ENCODE measurements around the gene AOPEP. TPM values are rescaled to one million over a fixed set of nuclear protein-coding genes. Genes with fewer than 3 reads are reported as not detected.

Gene AOPEP
- total RNA-seq, 1 experiment from 2014 or later, result 39.6 TPM

DNA sequence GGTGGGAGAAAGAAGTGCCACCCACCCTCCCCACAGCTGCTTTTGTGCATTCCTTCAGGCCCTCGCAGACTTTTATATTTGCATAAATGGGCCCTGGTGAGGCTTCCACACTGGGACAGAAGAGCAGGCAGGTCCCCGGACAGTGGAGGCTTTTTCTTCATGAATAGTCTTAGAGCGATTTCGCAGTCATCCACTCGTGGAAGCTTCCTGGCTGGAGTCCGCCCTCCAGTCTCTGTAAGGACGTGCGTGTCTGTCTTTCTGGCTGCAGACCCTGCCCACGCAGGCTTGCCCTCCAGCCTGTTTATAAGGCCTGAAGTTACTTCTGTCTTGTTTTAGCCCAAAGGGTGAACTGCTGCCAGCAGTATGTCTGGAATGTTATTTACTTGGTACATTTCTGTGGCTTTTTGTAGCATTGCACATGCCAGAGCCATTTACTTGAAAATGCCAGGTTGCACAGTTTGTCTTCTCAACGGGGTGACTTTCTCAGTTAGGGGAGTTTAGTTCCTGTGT is 195.7 kb downstream of the AOPEP start:
- Histone ChIP-seq H3K4me3 (peak overlapping the region; percentile 15), H3K4me1 (replicated peaks) (peaks cover 58% of the 10 kb centered on the region), H3K27me3 (replicated peaks) (no peaks in the 10 kb centered on the region), H3K9me3 (replicated peaks) (no peaks in the 10 kb centered on the region), H3K27ac (peak overlapping the region; percentile 94), H3K36me3 (peaks cover 27% of the 10 kb centered on the region)
- peak; percentile 86 to 95 for DNase-seq (ENCODE audit: low read depth in 1 of 2, low spot score in 2 of 2)

DNA sequence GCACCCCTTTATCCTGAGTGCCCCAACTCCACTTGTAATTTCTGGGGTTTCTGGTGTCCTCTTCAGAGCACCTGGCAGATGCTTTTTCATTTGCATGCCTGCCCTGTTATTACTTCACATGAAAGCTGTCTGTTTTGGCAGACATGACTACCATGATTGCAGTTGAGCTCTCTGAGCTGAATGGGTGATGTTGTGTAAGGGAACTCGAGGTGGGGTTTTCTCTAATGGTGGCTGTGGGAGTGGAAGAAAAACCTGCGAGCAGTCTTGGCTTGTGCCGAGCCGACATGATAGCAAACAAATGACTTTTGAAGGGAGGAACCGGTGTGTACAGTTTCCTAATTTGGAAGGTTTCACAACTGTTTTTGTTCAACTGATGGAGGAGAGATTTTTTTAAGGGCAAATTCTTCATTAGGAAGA is 196.2 kb downstream of the AOPEP start:
- no peaks in the 10 kb centered on the region for H3K27me3 ChIP-seq (replicated peaks)
- peak overlapping the region; percentile 94 for H3K27ac ChIP-seq
- peaks cover 63% of the 10 kb centered on the region for H3K4me1 ChIP-seq (replicated peaks)
- no peak for DNase-seq (ENCODE audit: low read depth in 1 of 2, low spot score in 2 of 2)
- peaks cover 28% of the 10 kb centered on the region for H3K36me3 ChIP-seq
- no peaks in the 10 kb centered on the region for H3K9me3 ChIP-seq (replicated peaks)
- H3K4me3 ChIP-seq, result peak overlapping the region; percentile 12

DNA sequence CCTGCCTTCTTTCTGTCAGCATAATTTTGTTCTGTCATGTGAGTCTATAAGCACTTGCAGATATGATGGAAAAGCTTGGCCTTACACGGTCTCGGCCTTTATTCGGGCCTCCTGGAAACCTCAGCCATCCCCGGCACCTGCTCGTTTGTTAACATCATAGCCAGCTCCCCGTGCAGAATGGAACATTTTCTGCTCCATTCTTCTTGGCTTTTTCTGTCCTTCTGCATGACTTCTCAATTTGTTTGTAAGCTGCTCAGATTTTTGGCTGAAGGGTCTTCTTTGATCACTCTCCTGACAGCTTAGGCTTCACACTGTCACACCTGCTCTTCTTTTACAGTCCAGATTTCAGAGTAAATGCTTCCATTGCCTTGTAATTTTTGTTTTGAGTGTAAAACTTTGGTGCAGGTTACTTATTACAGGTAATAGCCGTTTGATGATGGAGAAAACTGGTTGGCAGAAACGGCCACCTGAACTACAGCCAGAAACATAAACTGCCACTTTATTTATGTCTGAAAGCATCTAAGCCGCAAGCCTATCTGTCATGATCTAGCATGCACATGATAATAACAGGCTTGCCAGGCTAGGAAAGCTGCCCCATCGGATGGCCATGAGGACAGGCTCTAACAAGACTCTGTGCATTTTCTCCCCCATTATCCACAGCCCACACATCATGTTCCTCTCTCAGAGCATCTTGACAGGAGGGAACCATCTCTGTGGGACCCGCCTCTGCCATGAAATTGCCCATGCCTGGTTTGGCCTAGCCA is 197.0 kb downstream of the AOPEP start:
- H3K4me3 ChIP-seq, result no peak overlapping the region
- DNase-seq (ENCODE audit: low read depth in 1 of 2, low spot score in 2 of 2), result no peak

DNA sequence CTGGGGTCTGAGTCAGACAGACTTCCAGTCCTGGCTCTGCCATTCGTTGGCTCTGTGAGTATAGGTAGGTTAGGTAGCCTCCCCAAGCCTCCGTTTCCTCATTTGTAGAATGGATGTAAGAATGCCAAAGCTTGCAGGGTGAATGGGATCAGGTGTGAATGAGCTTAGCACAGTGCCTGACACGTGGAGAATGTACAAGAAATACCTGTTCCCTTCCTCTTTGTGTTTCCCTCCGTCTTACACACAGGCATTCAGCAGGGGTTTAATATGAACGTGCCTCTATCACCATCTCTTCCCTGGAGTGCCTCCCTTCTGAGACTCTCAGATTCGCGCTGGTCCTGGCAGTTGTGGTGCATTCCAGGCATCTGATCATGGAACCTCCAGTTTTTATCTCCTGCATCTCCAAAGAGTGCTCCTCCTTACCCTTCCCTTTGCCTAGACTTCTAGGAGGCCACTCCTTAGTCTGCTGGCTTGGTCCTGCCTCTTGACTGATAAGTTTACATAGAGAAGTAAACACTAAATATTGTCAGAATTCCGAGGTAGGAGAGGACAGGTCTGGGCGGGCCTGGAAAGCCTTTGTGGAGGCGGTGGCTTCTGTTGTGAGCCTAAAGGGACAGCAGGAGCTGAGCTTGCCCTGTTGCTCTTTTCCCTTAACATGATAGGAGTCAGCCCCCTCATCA is 199.4 kb downstream of the AOPEP start:
- no peak for DNase-seq (ENCODE audit: low read depth in 1 of 2, low spot score in 2 of 2)
- H3K4me3 ChIP-seq, result no peak overlapping the region
- no peak overlapping the region for H3K27ac ChIP-seq
- peaks cover 72% of the 10 kb centered on the region for H3K4me1 ChIP-seq (replicated peaks)
- peaks cover 37% of the 10 kb centered on the region for H3K36me3 ChIP-seq
- H3K27me3 ChIP-seq (replicated peaks), result no peaks in the 10 kb centered on the region
- no peaks in the 10 kb centered on the region for H3K9me3 ChIP-seq (replicated peaks)

More for the DNA sequence above, 197.0 kb downstream of the AOPEP start:
- no peaks in the 10 kb centered on the region for H3K27me3 ChIP-seq (replicated peaks)
- H3K4me1 ChIP-seq (replicated peaks), result peaks cover 72% of the 10 kb centered on the region
- no peaks in the 10 kb centered on the region for H3K9me3 ChIP-seq (replicated peaks)
- peak overlapping the region; percentile 94 for H3K27ac ChIP-seq
- peaks cover 31% of the 10 kb centered on the region for H3K36me3 ChIP-seq

DNA sequence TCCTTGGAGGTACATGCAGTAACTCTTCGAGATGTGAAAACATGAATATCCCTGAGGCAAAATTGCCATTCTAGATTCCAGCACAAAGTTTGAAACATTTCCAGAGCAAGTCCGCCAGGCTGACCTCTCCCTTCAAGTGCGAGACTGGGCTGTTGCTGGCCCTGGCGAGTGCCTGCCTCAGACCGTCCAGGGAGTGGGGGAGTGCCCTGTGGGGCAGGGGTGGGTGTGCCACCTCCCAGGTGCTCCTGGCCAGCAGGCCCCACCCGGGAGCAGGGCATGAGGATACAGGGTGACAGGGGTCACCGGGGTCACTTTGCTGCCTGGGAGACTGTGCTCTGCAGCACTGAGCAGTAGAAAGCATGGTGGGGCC is 199.9 kb downstream of the AOPEP start:
- no peak for DNase-seq (ENCODE audit: low read depth in 1 of 2, low spot score in 2 of 2)
- Histone ChIP-seq H3K27ac (no peak overlapping the region), H3K4me3 (no peak overlapping the region), H3K9me3 (replicated peaks) (no peaks in the 10 kb centered on the region), H3K4me1 (replicated peaks) (peaks cover 68% of the 10 kb centered on the region), H3K36me3 (peaks cover 37% of the 10 kb centered on the region), H3K27me3 (replicated peaks) (no peaks in the 10 kb centered on the region)

DNA sequence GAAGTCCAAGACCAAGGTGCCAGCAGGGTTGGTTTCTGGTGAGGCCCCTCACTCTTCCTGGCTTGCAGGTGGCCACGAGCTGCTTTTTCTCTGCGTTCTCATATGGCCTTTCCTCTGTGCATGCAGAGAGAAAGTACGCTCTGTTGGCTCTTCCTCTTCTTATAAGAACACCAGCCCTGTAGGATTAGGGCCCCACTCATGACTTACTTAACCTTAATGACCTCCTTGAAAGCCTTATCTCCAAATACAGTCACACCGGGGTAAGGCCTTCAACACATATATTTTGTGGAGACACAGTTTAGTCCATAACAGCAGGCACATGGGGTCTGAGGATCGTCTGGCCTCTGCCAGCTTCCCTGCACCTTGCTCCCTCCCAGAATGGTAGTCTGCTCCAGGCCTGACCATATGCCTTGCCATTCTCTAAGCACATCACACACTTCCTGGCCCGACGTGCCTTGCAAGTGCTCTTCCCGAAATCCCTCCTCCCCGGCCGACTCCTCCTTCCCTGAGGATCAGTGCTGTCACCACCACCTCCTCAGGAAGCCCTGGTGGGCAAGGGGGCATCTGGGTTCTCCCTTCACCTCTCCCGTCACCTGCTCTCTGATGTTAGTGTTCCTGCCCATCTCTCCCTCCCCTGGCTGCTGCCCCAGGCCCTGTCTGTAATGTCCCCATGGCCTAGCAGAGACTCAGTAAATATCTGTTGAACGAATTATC is 200.7 kb downstream of the AOPEP start:
- H3K36me3 ChIP-seq, result peaks cover 40% of the 10 kb centered on the region
- no peak overlapping the region for H3K27ac ChIP-seq
- no peak for DNase-seq (ENCODE audit: low read depth in 1 of 2, low spot score in 2 of 2)
- H3K27me3 ChIP-seq (replicated peaks), result no peaks in the 10 kb centered on the region
- H3K4me3 ChIP-seq, result no peak overlapping the region
- H3K4me1 ChIP-seq (replicated peaks), result peaks cover 61% of the 10 kb centered on the region
- H3K9me3 ChIP-seq (replicated peaks), result no peaks in the 10 kb centered on the region

DNA sequence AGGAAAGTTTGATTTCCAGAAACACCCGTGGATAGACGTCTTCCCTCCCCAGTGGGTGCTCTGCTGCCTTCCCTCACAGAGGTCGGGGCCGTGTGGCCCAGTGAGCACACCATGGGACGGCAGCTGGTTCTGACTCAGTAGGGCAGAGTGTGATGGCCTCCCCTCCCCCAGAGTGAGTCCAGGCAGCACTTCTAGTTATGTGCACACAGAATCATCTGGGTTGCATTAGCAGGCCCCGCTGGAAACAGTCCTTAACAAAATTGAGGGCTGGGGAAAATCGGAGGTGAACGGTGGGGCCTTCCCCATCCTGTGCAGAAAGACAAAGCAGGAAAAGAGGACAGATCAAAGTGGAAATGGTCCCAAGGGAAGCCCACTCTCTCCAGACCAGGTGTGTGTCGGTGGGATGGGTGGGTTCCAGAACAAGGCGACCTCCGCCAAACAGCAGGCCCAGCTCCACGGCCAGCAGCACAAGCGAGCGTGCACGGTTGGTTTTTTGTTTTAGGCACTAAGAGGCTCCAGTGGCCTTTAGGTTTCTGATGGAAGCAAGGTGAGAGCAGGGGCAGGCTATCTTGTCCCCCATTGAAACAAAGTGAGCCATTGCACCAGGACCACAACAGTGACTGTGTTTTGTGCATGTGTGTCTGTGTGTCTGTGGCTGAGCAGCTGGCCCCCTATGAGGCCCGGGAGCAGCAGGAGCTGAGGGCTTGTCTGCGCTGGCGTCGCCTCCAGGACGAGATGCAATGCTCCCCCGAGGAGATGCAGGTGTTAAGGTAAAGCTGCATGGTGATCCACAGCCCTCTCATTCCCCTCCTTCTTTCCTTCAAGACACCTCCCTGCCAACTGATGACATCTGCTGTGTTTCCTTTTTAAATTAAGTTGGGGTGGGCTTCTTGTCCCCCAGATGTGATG is 201.5 kb downstream of the AOPEP start:
- peaks cover 40% of the 10 kb centered on the region for H3K36me3 ChIP-seq
- DNase-seq (ENCODE audit: low read depth in 1 of 2, low spot score in 2 of 2), result peak in 1 of 2 experiments; percentile 28
- H3K9me3 ChIP-seq (replicated peaks), result no peaks in the 10 kb centered on the region
- H3K4me3 ChIP-seq, result no peak overlapping the region
- peaks cover 57% of the 10 kb centered on the region for H3K4me1 ChIP-seq (replicated peaks)
- peak overlapping the region; percentile 91 for H3K27ac ChIP-seq
- H3K27me3 ChIP-seq (replicated peaks), result no peaks in the 10 kb centered on the region

DNA sequence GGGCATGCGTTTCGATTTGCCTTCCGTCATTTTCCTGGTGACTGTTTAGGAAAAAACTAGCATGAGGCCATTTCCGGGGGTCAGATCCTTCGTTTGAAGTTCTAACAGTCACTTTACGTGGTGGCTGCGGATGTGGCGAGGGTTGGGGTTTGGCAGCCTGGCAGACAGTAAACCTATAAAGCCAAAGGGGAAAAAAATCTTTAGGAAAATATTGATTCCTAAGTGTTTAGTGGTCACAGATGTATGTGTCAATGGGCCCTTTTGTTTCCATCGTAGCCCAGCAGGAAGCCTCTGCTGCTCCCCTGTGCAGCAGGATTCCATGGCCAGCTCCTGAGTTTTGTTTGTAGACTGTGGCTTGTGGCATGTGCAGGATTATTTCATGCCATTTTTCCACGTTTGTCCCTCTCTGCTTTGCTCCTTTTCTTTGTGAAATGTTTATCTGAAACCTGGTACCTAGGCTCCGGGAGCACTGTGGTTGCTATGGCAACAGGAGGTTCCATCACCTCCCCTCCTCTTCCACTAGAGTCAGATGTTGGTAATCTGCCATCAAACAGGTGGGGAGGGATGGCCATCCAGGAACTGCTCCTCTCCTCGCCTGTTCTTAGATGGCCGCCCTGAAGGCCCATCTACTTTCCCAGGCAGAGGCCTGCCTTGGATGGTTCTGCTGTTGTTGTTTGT is 202.3 kb downstream of the AOPEP start:
- DNase-seq (ENCODE audit: low read depth in 1 of 2, low spot score in 2 of 2), result no peak
- Histone ChIP-seq H3K27ac (peak overlapping the region; percentile 91), H3K9me3 (replicated peaks) (no peaks in the 10 kb centered on the region), H3K27me3 (replicated peaks) (no peaks in the 10 kb centered on the region), H3K36me3 (peaks cover 40% of the 10 kb centered on the region), H3K4me1 (replicated peaks) (peaks cover 53% of the 10 kb centered on the region), H3K4me3 (no peak overlapping the region)

DNA sequence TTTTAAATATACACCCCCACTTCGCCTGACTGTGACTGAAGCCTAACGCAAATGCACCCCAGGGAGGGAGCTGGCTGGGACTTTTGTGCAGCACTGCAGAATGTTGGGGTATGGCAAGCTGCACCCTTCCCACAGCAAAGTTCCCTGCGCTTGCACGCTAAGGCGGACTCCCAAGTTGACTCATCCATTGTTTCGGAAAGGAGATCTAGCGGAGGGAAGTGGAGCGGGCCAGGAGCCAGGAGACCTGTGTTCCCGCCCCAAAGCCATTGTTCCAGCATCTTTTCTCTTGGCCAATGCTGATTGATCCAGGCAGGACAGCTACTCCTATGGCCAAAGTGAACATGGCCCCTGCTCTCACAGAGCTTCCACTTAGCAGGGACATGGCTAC is 202.9 kb downstream of the AOPEP start:
- no peaks in the 10 kb centered on the region for H3K9me3 ChIP-seq (replicated peaks)
- peaks cover 36% of the 10 kb centered on the region for H3K36me3 ChIP-seq
- peak overlapping the region; percentile 91 for H3K27ac ChIP-seq
- no peak overlapping the region for H3K4me3 ChIP-seq
- DNase-seq (ENCODE audit: low read depth in 1 of 2, low spot score in 2 of 2), result peak; percentile 94
- H3K27me3 ChIP-seq (replicated peaks), result no peaks in the 10 kb centered on the region
- H3K4me1 ChIP-seq (replicated peaks), result peaks cover 48% of the 10 kb centered on the region

DNA sequence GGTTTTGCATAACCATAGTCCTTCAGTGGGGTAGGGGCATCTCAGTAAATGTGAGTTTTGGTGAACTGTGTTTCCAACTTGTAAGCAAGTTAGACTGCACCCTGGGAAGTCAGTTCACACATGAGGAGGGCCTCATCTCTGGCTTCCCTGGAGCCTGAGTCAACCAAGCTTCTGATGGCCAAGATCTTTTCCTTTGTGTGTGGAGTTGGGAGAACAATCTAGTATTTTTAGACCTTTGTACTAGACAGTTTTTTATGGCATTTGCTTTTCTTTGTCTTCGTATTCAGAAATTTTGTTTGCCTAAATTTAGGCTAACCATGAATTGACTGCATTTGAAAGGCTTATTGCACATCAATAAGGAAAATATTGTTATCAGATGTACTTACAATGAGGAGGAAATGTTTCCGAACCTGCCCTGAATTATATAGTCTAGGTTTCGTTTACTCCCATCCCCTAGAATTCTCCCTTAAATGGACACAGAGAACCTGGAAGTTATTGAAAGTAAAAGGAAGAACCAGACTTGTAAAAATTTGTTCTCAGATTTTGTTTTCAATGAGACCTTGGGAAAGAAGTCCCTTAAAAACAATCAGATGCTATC is 204.6 kb downstream of the AOPEP start:
- Histone ChIP-seq H3K27me3 (replicated peaks) (no peaks in the 10 kb centered on the region), H3K9me3 (replicated peaks) (no peaks in the 10 kb centered on the region), H3K36me3 (peaks cover 21% of the 10 kb centered on the region), H3K27ac (peak overlapping the region; percentile 4; the same call in 1 of the 2 replicates), H3K4me3 (no peak overlapping the region), H3K4me1 (replicated peaks) (peaks cover 45% of the 10 kb centered on the region)
- DNase-seq (ENCODE audit: low read depth in 1 of 2, low spot score in 2 of 2), result no peak

DNA sequence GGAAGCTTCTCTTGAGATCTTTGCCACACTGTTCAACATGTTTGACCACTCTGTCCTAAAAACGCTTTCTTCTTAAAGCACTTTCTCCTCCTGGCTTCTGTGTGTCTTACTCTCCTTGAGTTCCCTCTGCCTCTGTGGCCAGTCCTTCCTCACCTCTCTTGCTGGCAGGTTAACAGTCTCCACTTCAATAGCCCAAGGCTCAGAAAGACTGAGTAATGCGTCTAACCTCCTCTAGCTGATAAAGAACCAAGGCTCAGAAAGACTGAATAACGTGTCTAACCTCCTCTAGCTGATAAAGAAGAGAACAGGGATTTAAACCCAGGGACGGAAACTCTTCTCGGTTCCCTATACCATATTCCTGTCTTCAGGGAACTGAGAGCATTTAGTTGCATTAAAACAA is 205.2 kb downstream of the AOPEP start:
- no peak for DNase-seq (ENCODE audit: low read depth in 1 of 2, low spot score in 2 of 2)
- H3K27me3 ChIP-seq (replicated peaks), result no peaks in the 10 kb centered on the region
- peaks cover 49% of the 10 kb centered on the region for H3K4me1 ChIP-seq (replicated peaks)
- peaks cover 18% of the 10 kb centered on the region for H3K36me3 ChIP-seq
- no peak overlapping the region for H3K4me3 ChIP-seq
- H3K27ac ChIP-seq, result no peak overlapping the region
- no peaks in the 10 kb centered on the region for H3K9me3 ChIP-seq (replicated peaks)

DNA sequence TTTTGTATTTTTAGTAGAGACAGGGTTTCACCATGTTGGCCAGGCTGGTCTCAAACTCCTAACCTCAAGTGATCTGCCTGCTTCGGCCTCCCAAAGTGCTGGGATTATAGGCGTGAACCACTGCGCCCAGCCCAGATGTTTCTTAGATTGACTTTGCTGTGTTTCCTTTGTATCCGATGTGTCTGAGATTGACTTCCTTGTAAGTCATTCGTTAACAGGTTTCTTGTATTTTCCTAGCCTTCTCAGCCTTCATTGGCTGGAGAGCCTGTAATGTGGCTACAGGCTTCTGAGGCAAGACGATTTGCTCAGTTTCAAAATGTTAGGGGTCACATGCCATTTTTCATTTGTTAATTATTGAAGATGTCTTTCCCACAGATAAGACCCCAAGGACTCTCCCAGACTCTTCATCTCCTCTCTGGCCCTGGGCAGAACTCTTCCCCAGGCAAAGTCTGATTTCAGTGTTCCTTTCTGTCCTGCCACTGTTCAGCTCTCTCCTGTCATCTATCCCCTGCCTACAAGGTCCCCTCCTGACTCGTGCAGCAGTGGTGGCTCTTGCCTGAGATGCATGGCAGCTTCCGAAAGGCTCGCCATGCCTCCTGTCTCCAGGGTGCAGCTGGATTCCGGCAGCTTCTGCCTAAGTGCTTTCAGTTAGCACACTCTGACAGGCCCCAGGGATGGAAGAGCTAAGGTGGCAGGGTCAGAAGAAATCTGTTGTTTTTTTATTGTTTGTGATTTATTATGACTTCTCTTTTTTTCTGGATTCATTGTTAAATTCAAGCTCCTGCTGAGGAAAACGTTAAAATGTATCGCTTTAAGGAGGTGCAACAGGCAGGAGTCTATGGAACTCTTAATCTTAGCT is 206.4 kb downstream of the AOPEP start:
- DNase-seq (ENCODE audit: low read depth in 1 of 2, low spot score in 2 of 2), result no peak
- no peak overlapping the region for H3K4me3 ChIP-seq
- peaks cover 13% of the 10 kb centered on the region for H3K36me3 ChIP-seq
- peak overlapping the region; percentile 4; the same call in 1 of the 2 replicates for H3K27ac ChIP-seq
- no peaks in the 10 kb centered on the region for H3K9me3 ChIP-seq (replicated peaks)
- H3K4me1 ChIP-seq (replicated peaks), result peaks cover 53% of the 10 kb centered on the region
- no peaks in the 10 kb centered on the region for H3K27me3 ChIP-seq (replicated peaks)

All from SJSA1 (cell line).